OCI-LY3 (cell line): Measurements from ENCODE around the gene SHROOM1.
A peak's percentile ranks its signal among the peaks of the same experiment; 100 is the strongest.
"Not testable (repeated sequence)": the region's sequence is repeated elsewhere in the genome, so short reads cannot be mapped to it uniquely, and the experiment has no call there.

Experiments used
- H2AFZ ChIP-seq: fragments of 200-600, 300-600 bp; shearing (Covaris generic); 2 replicates; pipeline ENCODE4 v1.6.0; 2014; ENCODE audit warnings: antibody characterized with exemption, low read depth, low read length
- H3K27ac ChIP-seq: fragments of 200-600, 300-600 bp; sonication (generic); 2 replicates; pipeline ENCODE4 v1.5.1; 2014; ENCODE audit warnings: mild to moderate bottlenecking, low read length, moderate library complexity, mixed read lengths
- H3K27me3 ChIP-seq: fragments of 200-600, 300-600 bp; sonication (generic); 2 replicates; pipeline ENCODE4 v1.6.1; 2014; ENCODE audit warnings: low read depth, low read length, mixed read lengths
- H3K36me3 ChIP-seq: fragments of 200-600, 300-600 bp; sonication (generic); replicated peaks from 2 replicates; pipeline ENCODE3; 2014; ENCODE audit warnings: low read depth, low read length, mixed read lengths
- H3K4me1 ChIP-seq: fragments of 300-600, 200-600 bp; sonication (generic); 2 replicates; pipeline ENCODE4 v1.6.1; 2014; ENCODE audit warnings: low read length, mixed read lengths
- H3K4me2 ChIP-seq: fragments of 200-600, 300-600 bp; sonication (generic); 2 replicates; pipeline ENCODE4 v1.6.1; 2014; ENCODE audit warnings: low read length, mixed read lengths
- H3K4me3 ChIP-seq: fragments of 300-600, 200-600 bp; sonication (generic); 2 replicates; pipeline ENCODE4 v1.5.1; 2014; ENCODE audit warnings: antibody characterized with exemption, mild to moderate bottlenecking, low read length, moderate library complexity
- H3K79me2 ChIP-seq: fragments of 300-600, 200-600 bp; shearing (Covaris generic); 2 replicates; pipeline ENCODE4 v1.6.1; 2014; ENCODE audit warnings: mild to moderate bottlenecking, low read length, mixed read lengths
- H3K9ac ChIP-seq: fragments of 300-600, 200-600 bp; shearing (Covaris generic); 2 replicates; pipeline ENCODE4 v1.6.0; 2014; ENCODE audit warnings: mild to moderate bottlenecking, low read length, moderate library complexity
- H3K9me3 ChIP-seq: fragments of 200-600, 300-600 bp; shearing (Covaris generic); 2 replicates; pipeline ENCODE4 v1.6.1; 2014; ENCODE audit warnings: low read length, mixed read lengths; ENCODE audit not compliant: insufficient read depth
- H4K20me1 ChIP-seq: fragments of 200-600, 300-600 bp; sonication (generic); 2 replicates; pipeline ENCODE4 v1.6.1; 2016; ENCODE audit warnings: low read length, mixed read lengths; ENCODE audit not compliant: insufficient read depth
- CTCF ChIP-seq: fragments of 200-600, 300-600 bp; sonication (generic); IDR thresholded peaks from 2 replicates; pipeline ENCODE4 v1.5.1; 2014; ENCODE audit warnings: antibody characterized with exemption, low read length, low read depth
- EZH2phosphoT487 ChIP-seq: fragments of 200-600 bp; shearing (Covaris generic); IDR thresholded peaks from 2 replicates; pipeline ENCODE4 v1.6.1; 2018; ENCODE audit warnings: antibody characterized with exemption, mixed run types, low read depth

SHROOM1 gene

GRCh38 chr5:132810605-132811004 lies 19.8 kb downstream of the SHROOM1 start:
- 0 out of 2 replicates have a peak, but pooled peaks cover 4% of the 10 kb centered on the region for H3K27me3 ChIP-seq
- H3K27ac ChIP-seq: no peak overlapping the region

GRCh38 chr5:132808866-132809265 lies 21.6 kb downstream of the SHROOM1 start:
- H3K36me3 ChIP-seq: no peaks in the 10 kb centered on the region
- H3K79me2 ChIP-seq: no peaks in the 10 kb centered on the region
- no peaks in the 10 kb centered on the region for H3K4me1 ChIP-seq
- TF ChIP-seq EZH2phosphoT487: no peak
- TF ChIP-seq CTCF: no peak
- no peak overlapping the region for H3K9ac ChIP-seq
- H3K4me3 ChIP-seq: no peak overlapping the region
- H4K20me1 ChIP-seq: no peaks in the 10 kb centered on the region
- no peak overlapping the region for H3K27ac ChIP-seq
- H3K9me3 ChIP-seq: no peaks in the 10 kb centered on the region
- no peak overlapping the region for H3K4me2 ChIP-seq
- H2AFZ ChIP-seq: no peak overlapping the region
- 0 out of 2 replicates have a peak, but pooled peaks cover 4% of the 10 kb centered on the region for H3K27me3 ChIP-seq

More at GRCh38 chr5:132810605-132811004, 19.8 kb downstream of the SHROOM1 start:
- H3K79me2 ChIP-seq: no peaks in the 10 kb centered on the region
- no peaks in the 10 kb centered on the region for H3K9me3 ChIP-seq
- H2AFZ ChIP-seq: no peak overlapping the region
- no peak overlapping the region for H3K4me2 ChIP-seq
- TF ChIP-seq EZH2phosphoT487 (no peak), CTCF (no peak)
- no peaks in the 10 kb centered on the region for H3K36me3 ChIP-seq
- no peaks in the 10 kb centered on the region for H4K20me1 ChIP-seq
- no peak overlapping the region for H3K9ac ChIP-seq
- H3K4me3 ChIP-seq: no peak overlapping the region
- H3K4me1 ChIP-seq: no peaks in the 10 kb centered on the region

- no peaks in the 10 kb centered on the region for H3K4me1 ChIP-seq
- no peak for TF ChIP-seq EZH2phosphoT487
- no peak for TF ChIP-seq CTCF
- H4K20me1 ChIP-seq: no peaks in the 10 kb centered on the region
- no peaks in the 10 kb centered on the region for H3K36me3 ChIP-seq
- H3K27ac ChIP-seq: no peak overlapping the region
- no peak overlapping the region for H3K4me2 ChIP-seq
- no peaks in the 10 kb centered on the region for H3K9me3 ChIP-seq
- H3K9ac ChIP-seq: no peak overlapping the region
- 0 out of 2 replicates have a peak, but pooled peaks cover 4% of the 10 kb centered on the region for H3K27me3 ChIP-seq
- H3K79me2 ChIP-seq: no peaks in the 10 kb centered on the region
- H3K4me3 ChIP-seq: no peak overlapping the region
- no peak overlapping the region for H2AFZ ChIP-seq
These were observed 22.0 kb downstream of the SHROOM1 start for GRCh38 chr5:132808448-132808847.

- TF ChIP-seq EZH2phosphoT487 (no peak), CTCF (peak; percentile 25; the same call in 1 of the 2 replicates)
- Histone ChIP-seq H3K4me2 (no peak overlapping the region), H3K9me3 (no peaks in the 10 kb centered on the region), H3K4me1 (no peaks in the 10 kb centered on the region), H3K27me3 (no peaks in the 10 kb centered on the region), H3K79me2 (no peaks in the 10 kb centered on the region), H3K4me3 (no peak overlapping the region), H3K27ac (no peak overlapping the region), H3K36me3 (no peaks in the 10 kb centered on the region), H3K9ac (no peak overlapping the region), H2AFZ (0 out of 2 replicates have a peak overlapping the region, but pooled peaks have one; percentile 7), H4K20me1 (no peaks in the 10 kb centered on the region)
These were observed 23.1 kb downstream of the SHROOM1 start for GRCh38 chr5:132807163-132807838.

GRCh38 chr5:132806804-132807162 lies 23.7 kb downstream of the SHROOM1 start:
- H3K27me3 ChIP-seq, H3K9ac ChIP-seq, H4K20me1 ChIP-seq, H3K4me2 ChIP-seq, H3K36me3 ChIP-seq, H3K79me2 ChIP-seq, H3K4me1 ChIP-seq, H3K27ac ChIP-seq, H3K9me3 ChIP-seq, H3K4me3 ChIP-seq: not testable (repeated sequence)
- 0 out of 2 replicates have a peak overlapping the region, but pooled peaks have one; percentile 7 for H2AFZ ChIP-seq

GRCh38 chr5:132805872-132806271 lies 24.6 kb downstream of the SHROOM1 start:
- H4K20me1 ChIP-seq, H3K4me3 ChIP-seq, H3K27me3 ChIP-seq, H3K4me2 ChIP-seq, H3K79me2 ChIP-seq, H3K9ac ChIP-seq, H3K9me3 ChIP-seq, H3K4me1 ChIP-seq, H3K27ac ChIP-seq, H3K36me3 ChIP-seq, H2AFZ ChIP-seq: not testable (repeated sequence)
